Stimulated activated CD8-positive, alpha-beta memory T cell treated with anti-CD3 and anti-CD28 coated beads, Interleukin-12 subunit alpha, Interleukin-12 subunit beta, amount 100 ng/mL, for 1 hour (primary cell): ENCODE data around the gene A2M.
"Not testable (repeated sequence)": the region's sequence is repeated elsewhere in the genome, so short reads cannot be mapped to it uniquely, and the experiment has no call there.

ENCODE experiments used
- DNase-seq: peaks from one replicate; pipeline ENCODE4 v3.0.0-alpha.2; 2020; ENCODE audit warnings: low read depth

A2M gene

DNA sequence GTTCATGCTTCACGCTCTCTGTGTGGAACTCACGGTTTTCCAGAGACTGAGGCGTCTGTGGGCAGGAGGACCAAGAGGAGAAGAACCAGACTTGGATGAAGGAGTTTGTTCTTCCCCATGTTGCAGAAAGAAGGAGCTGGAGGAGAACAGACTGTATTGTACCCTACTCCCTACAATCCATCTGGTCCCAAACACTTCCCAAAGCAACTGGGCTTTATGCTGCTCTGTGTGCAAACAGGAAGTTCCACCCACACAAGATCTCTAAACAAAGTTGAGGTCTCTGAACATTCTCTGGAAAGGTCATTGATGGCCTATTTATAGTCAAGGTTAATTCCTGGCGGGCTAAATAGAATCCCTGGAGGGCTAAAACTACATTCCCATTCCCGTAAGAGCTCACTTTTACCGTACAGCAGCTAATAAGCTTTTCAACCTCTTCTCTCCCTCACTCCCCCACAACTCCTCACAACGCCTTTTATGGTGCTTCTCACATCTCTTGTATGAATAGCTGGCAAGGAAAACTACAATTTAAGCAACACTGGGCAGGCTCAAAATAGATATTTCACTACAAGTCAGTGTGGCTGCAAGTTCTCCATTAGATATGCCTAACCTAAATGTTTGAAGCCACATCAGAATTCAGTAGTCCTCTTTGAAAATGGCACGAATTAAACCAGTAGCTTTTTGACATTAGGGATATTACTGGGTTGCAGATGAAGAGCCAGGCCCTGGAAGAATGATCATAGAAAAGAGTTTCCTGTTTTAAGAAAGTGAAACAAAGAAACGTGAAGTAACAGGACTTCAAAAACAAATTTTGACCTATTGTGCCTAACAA, at the start of gene A2M:
Gene A2M, minus strand, starts transcription at position 189 of the 829 bp plus-strand sequence. Its CDS starts 70 bp downstream, at position 119.
- DNase-seq: no peak

DNA sequence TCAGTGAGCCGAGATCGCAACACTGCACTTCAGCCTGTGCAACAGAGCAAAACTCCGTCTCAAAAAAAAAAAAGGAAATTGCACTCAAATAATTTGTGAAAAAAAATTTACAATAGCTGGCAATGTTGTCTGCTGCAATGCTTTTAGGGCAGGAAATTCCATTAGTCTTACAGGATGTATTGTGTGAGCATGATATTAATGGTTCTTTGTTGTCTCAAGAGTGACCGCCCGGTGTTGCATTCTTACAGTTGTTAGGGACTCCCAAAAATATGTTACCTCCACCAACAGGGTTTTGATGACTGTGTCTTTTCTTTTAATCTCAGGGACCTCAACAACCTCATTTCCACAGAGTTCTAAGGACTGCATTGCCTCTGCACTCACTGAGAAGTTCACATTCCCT, 47.7 kb upstream of the A2M start:
- DNase-seq: no peak

DNA sequence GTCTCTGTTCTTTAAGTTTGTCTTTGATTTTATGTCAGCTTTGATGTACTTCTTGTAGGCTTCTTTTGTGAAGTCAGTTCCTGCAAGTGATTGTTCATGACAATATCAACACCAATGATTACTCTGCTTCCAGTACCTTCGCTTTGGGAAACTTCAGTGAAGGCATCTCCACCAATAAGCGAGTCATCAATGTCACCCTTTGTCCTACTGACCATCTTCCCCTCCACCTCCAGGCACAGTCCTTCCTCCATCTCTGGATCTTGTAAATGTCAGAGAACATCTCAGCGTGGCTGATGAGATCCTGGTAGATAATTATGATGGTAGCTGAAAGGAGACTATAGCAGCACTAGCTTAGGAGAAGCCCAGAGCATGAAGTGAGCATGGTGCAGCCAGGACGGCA, 40.4 kb upstream of the A2M start:
- no peak for DNase-seq

DNA sequence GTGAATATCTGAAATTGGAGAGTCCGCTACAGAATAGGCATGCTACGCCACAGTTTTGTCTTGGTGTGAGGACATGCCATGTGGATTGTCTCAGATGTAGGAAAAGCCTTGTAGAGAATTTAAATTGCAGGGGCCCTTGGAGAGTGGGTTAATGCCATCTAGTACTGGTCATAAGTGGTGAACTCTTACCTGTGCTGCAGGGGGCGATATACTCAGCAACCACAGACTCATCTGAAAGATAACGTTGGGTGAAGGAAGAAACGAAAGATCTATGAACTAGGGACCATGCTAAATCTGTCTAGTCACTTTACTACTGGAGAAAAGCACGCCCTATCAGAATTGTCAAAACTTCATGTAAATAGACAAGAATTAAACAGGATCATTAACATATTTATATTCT, 33.7 kb upstream of the A2M start:
- no peak for DNase-seq

DNA sequence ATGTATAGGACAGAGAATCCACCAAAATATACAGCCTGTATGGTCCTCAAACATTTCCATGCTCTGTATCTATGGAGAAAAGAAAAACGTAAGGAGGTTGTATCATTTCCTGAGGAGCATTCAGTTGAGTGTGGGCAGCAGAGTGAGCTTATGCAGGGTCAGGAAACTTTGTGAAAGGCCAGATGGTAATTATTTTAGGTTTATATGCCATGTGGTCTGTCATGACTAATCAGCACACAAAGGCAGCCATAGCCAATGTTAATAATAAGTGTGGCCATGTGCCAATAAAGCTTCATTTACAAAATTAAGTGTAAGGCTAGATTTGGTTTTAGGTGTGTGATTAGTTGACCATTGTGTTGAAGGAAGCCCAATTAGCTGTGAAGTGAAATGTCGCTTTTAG, 33.2 kb upstream of the A2M start:
- no peak for DNase-seq

DNA sequence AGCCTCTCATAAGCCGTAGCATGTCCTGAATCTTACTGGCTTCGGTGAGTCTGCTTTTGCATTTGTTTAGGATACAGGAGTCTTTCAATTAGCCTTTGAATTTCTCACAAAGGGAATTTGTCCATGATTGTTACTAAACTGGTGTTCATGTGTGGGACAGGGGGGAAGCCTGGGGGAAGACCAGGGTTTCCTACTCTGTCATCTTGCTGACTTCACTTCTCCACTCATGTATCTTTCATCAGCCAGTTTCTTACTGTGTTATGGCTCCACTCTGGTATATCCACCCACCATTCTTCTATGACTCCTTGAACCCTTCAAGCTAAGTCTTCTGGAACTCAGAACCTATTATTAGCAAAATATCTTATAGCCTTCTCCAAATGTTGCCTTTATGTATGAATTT, 31.7 kb upstream of the A2M start:
- no peak for DNase-seq

DNA sequence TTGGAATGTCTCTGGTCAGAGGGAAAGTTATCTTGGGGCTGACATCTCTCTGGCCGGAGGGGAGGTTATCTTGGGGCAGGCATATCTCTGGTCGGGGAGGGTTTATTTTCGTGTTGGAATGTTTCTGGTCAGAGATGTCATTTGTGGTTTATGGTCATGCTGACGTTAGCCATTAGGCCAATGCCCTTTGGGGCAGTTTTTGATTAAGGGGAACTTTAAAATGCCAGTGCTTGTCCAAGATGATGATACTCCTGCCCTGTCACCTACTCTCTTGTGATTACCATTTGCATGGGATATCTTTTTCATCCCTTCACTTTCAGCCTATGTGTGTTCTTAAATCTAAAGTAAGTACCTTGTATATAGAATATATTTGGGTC, 29.0 kb upstream of the A2M start:
- no peak for DNase-seq

DNA sequence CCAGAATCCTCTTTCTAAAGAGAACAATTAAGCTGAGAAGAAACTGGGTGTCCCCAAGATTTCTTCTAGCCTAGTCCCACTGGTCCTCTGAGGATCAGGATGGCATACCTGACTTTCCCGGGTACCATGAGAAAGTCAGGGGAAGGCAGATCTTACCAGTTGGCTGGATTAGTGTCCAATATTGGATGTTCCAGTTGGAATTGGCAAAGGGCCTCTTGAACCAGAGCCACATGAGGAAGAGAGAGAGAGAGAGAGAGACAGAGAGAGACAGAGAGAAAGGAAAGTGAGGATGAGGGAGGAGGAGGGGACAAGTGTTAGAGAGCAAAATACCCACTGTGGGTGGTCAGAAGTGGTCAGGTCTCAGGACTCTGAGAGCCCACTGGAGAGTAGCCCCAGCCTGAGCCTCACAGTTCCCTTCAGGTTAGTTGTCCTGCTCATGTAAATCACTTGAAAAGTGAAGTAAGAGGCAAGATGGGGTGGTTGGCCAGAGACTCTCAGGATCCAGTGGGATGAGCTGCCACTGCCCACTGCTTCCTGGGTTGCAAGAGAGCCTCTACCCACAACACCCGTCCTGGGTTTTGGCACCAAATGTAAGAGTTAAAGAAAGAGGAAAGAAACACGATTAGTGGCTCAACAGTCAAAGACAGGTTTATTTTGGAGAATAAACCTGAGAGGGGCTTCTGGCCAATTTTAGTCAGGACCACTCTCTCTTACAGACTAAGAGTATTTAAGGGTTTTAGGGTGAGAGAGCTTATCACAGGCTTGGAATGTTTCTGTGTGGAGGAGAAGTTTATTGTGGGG, 28.4 kb upstream of the A2M start:
- no peak for DNase-seq

DNA sequence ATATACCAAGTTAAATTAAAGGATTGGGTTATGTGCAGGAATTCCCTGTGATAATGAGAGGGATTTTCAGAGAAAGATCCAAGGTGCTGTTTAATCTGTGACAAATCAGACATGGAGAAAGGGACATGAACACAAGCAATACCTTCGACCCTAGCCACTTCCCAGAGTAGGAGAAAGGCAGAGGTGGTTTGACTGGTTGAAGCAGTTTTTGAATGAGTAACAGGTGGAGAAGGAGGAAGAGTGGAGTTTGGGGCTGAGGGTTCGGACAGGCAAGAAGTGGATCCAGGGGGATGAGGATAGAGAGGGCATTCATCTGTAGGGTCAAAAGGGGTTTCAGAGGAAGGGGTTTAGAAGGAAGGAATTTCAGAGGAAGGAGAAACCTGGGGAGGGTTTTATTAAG, 27.4 kb upstream of the A2M start:
- no peak for DNase-seq

DNA sequence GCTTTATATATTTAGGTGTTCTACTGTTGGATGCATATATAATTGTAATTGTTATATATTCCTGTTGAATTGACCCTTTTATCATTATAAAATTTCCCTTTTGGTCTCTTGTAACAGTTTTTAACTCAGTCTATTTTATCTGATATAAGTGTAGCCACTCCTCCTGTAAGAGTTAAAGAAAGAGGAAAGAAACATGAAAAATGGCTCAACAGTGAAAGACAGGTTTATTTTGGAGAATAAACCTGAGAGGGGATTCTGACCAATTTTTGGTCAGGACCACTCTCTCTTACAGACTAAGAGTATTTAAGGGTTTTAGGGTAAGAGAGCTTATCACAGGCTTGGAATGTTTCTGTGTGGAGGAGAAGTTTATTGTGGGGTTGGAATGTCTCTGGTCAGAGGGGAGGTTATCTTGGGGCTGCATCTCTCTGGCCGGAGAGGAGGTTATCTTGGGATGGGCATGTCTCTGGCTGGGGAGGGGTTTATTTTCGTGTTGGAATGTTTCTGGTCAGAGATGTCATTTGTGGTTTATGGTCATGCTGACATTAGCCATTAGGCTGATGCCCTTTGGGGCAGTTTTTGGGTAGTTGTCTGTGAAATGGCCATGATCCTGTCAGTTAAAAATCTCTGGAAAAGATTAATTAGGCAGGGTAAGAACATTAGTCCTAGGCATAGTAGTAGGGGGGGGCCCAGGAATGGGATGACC, 24.0 kb upstream of the A2M start:
- DNase-seq: not testable (repeated sequence)

DNA sequence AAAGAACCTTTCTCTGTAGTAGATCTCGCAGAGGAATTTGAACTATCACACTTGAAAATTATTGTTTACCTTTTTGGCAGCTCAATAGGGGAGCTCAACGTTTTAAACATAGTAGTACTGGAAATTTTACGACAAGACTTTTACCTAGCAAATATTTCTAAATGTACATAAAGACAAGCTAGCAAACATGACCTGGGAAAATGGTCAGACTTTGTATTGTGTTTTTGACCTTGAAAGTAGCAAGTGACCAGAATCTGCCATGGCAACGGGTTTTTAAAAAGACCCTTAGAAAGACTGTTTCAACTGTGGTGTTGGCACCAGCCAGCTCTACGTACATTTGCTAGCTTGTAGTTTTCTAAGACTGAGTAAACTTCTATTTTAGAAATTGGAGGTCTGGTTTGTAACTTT, 20.2 kb upstream of the A2M start:
- DNase-seq: no peak

DNA sequence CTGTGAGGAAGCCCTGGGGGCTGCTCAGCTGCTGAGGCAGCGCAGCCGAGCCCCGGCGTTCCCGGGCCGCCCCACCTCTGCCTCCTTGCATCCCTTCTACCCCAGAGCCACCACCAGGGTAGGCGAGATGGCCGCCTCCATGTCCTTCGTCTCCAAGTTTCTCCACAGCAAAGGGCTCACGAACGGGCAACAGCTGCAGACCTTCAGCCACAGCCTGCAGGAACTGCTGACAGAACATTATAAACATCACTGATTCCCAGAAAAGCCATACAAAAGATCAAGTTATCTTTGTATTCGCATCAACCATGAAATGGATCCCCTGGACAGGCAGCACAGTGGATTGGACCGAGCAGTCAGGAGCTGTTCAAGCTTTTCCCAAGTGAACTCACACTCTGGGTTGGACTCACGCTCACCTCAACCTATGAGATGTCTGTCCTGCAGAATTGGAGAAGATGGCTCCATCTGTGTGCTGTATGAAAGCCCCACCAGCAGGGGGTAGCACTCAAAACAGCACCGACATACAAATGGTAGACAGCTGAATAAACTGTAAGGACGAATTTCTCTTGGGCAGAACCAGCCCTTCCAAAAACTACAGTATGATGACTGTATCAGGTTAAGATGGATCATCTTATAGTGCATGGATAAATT, 19.4 kb upstream of the A2M start:
- DNase-seq: no peak

DNA sequence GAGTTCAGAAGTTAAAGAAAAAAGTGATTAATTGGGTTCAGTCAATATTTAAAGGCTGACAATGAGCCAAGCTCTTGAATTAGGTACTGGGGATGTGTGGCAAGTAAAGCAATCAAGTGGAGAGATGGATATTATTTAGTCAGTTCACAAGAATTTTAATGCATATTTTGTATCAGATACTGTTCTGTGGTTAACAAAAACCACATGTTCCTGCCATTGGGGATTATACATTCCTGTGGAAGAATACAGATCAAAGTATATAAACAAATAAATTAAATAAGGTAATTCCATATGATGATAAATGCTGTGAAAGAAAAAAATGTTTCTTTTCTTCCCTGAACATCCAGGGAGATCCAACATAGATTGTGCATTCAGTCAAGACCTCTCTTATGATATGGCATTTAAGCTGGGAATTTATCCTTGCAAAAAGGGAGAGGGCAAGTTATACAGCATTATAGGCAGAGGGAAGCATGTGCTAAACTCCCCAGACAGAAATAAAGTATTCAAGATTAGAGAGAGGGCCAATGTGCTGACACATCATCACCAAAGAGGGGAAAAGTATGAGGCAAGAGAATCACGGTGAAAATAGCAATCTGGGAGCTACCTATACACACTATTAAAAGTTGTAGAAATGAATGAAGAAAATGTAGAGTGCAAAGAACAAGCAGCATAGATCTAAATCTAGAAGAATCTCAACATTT, 17.6 kb upstream of the A2M start:
- no peak for DNase-seq

DNA sequence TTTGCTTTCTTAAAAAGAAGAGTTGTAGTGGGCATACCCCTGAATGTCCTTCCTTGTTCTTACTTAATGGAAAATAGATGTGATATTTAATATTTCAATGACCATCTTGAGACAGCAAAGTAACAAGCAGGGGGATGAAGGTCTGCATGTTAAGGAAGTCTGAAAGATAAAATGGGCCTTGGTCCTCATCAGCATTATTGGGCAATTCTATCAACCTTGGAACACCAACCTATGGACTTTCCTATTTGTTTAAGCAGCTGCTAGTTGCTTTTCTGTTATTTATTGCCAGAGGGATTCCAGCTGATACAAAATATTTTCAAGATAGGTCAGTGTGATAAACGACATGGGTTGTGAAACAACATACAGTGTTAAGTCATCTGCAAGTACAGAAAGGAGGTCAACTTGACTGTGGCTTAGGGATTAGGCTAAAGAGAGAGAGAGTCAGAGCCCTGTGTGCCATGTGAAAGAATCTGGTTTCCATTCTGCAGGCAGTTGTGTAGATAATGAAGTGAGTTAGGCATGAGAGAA, 16.4 kb upstream of the A2M start:
- DNase-seq: no peak

DNA sequence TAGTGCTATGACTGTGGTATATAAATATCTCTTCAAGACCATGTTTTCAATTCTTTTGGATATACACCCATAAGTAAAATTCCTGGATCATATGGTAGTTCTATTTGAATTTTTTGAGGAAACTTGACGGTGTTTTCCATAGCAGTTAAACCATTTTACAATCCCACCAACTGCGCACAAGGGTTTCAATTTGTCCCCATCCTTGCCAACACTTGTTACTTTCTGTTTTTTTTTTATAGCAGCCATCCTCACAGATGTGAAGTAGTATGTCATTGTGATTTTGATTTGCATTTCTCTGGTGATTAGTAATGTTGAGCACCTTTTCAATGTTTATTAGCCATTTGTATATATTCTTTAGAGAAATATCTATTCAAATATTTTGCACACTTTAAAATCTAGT, 14.5 kb upstream of the A2M start:
- DNase-seq: no peak

DNA sequence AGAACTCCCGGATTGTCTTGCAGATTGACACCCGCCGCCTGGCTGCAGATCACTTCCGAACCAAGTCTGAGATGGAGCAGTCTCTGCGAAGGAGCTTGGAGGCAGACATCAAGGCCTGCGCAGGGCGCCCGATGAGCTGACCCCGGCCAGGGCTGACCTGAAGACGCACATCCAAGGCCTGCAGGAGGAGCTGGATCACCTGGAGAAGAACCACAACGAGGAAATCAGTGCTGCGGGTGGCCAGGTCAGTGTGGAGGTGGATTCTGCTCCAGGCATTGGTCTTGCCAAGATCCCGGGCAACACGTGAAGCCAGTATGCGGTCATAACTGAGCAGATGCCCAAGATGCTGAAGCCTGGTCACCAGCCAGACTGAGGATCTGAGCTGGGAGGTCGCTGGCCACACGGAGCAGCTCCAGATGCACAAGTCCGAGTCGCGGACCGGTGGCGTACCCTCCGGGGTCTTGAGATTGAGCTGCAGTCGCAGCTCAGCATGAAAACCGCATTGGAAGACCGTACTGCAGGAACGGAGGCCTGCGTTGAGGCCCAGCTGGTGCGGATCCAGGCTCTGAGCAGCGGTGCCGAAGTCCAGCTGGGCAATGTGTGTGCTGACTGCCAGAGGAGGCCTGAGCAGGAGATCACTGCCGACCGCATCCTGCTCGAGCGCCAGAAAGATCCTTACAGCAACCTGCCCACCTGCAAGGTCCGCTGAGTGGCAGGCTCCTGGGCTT, 12.4 kb upstream of the A2M start:
- DNase-seq: no peak

DNA sequence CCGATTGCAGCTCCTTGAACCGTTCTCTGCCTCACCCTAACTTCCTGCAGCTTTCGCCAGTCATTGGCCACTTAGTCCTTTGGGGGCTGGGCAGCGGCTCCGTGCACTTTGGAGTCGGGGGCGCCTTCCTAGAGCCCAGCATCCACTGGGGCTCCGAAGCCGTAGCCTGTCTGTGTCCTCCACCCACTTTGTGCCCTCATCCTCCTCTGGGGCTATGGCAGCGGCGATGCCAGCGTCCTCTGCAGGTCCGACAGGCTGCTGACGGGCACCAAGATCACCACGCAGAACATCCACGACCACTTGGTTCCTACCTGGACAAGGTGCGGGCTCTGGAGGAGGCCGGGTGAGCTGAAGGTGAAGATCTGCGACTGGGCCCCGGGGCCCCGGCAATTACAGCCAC, 11.8 kb upstream of the A2M start:
- no peak for DNase-seq

DNA sequence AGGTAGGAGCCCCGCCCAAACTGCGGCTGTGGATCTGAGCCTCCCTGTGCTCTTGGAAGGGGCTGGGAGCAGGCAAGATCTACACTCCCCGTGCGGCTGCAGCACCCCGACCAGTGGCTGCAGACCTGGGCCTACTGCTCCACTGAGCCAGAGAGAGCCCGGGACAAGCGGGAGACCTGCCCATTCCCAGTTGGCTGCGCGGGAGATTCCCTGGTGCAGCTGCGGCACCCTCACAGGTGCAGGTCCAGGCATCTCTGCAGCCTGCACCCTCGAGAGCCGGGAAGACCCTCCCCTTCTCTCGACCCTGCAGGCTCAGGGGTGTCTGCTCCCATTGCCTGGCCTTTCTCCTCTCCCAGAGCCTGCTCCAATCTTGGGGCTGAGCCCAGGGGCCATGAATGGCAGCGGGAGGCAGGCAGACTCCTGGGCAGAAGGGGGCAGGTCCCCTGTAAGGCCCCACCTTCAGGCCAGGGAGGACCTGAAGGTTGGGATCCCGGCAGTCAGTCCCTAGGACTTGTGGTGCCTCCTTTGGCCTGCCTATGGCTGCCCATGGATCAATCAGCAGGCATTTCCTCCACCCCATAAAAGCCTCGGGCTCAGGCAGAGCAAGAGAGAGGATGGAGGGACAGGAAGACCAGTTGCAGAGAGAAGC, 8.8 kb upstream of the A2M start:
- DNase-seq: no peak

DNA sequence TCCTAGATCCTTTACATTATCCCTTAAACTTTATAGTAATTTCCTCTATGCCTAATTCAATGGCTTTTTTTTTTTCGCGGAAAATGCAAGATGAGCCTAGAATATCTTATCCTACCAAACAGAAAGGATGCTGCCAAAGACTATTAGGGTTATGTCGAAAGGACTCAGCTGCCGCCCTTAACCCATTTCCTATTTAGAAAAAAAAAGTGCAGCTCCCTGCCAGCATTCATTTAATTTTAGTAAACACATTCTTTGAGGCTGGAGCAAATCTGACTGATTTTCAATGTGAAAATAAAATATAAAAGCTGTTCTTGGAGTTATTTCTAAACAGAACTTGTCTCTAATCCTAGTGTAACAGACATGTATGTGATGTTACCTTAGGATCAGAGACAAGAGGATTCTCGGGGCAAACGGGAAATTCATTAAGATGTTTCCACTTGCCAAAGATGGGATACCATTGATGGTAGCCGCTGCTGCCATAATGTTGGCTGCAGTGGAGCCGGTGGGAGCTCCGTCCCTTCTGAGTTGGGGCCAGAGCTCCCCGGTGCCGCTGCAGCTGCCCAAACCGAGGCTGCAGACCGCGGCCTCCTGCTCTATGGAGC, 8.2 kb upstream of the A2M start:
- no peak for DNase-seq

DNA sequence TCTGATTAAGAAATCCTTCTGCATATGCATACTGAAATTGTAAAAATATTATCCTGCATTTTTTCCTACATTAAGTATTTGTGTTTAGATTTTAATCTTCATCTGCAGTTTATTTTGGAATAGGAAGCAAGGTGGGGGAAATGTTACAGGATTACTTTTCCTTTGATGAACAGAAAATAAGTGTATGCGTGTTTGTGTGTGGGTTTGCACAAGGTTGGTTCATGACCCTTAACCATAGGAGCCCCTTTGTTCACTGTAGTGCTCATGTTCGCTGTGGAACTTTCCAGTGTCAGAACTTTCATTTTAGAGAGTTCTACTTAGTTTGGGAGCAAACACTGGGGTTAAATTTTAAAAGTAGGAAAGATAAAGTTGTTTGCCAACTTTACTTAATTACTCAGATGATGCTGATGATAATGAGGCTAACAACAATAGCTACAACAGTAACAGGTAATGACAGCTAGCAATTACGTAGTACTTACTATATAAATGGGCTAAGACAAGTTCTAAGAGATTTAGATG, 6.4 kb upstream of the A2M start:
- no peak for DNase-seq
